GM19455 (cell line): ENCODE measurements around the gene UBE2I.

ENCODE experiments used
- ATAC-seq: cut with Tn5 transposase; IDR thresholded peaks from one replicate; pipeline ENCODE4 v1.9.1; 2021; ENCODE audit not compliant: unreplicated experiment

Gene UBE2I

DNA sequence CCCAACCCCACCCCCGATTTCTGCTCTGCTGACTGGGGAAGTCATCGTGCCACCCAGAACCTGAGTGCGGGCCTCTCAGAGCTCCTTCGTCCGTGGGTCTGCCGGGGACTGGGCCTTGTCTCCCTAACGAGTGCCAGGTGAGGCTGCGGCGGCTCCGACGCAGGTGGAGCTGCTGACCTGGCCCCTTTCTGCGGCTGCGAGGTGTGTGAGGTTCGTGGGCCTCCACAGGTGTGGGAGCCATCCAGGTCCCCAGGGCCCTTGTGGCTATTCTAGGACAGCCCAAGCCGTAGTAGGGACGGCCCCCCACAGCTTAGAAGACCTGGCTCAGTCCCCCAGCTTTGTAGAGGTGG, 3.0 kb downstream of the UBE2I start:
- no peak for ATAC-seq

DNA sequence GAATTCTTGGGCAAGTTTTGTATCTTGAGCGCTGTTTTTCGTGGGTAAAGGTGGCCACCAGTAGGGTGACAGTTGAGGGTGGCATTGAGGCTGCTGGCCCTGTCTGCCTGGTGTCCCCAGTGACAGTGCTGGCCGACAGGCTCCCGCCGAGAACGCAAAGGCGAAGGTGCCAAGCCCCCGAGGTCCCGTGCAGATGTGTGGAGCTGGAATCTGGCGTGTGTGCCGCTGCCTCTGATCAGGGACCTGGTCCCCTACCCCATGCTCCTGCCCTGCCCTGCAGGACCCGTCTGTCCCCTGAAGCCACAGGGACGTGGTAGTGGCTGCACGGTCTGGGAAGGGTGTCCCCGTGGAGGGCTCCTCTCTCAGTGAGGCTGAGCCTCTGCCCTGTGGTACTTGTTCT, 3.5 kb downstream of the UBE2I start:
- ATAC-seq, result no peak

DNA sequence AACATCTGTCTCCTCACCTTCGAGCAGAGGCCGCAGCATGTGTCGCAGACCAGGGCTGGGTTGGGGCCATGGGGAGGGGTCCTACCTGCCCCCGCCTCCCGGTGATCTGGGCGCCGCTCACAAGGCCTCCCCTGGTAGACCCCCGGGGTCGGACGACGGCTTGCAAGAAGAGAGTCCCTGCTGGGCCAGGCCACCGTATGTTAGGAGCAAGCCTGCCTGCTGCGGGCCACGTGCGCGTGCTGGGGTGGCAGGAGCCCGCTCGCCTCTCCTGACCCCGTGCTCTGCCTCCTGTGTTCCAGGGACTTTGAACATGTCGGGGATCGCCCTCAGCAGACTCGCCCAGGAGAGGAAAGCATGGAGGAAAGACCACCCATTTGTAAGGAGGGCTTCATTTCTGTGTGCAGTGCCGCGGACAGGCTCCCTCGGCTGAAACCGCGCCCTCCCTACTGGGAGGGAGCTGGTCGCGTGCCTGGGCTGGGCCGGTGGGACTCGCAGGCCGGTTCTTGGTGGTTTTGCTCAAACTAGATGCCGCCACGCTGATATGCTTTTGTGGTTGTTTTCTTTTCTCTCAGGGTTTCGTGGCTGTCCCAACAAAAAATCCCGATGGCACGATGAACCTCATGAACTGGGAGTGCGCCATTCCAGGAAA, 4.4 kb downstream of the UBE2I start:
- ATAC-seq, result no peak

DNA sequence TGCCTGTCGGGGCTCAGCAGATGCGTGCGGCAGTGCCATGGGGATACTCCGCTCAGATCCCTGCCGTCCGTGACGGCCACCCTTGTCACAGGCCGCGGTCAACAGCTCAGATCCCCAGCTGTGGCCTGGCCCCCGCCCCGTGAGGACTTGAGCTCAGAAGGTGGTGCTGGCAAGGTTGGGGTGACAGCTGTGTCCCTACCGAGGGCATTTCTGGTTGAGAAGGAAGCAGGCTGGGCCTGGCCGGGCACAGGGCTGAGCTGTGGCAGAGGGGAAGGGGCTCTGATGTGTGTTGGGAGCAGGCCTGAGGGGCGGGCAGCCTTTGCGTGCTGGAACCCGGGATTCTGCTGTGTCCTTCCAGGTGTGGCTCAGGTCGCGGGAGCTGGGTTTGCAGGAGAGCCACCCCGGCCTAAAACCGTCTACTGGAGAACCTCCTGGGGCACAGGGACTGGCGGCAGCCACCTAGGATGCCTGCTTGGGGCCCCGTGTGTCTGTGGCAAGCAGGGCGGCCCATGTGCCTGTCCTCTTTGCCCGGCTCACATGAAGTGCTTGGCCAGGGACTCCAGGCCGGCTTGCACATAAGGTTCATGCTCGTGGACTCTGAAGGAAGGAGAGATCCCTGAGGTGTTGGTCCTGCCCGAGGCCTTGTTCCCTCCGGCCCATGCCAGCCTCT, 5.1 kb downstream of the UBE2I start:
- no peak for ATAC-seq

DNA sequence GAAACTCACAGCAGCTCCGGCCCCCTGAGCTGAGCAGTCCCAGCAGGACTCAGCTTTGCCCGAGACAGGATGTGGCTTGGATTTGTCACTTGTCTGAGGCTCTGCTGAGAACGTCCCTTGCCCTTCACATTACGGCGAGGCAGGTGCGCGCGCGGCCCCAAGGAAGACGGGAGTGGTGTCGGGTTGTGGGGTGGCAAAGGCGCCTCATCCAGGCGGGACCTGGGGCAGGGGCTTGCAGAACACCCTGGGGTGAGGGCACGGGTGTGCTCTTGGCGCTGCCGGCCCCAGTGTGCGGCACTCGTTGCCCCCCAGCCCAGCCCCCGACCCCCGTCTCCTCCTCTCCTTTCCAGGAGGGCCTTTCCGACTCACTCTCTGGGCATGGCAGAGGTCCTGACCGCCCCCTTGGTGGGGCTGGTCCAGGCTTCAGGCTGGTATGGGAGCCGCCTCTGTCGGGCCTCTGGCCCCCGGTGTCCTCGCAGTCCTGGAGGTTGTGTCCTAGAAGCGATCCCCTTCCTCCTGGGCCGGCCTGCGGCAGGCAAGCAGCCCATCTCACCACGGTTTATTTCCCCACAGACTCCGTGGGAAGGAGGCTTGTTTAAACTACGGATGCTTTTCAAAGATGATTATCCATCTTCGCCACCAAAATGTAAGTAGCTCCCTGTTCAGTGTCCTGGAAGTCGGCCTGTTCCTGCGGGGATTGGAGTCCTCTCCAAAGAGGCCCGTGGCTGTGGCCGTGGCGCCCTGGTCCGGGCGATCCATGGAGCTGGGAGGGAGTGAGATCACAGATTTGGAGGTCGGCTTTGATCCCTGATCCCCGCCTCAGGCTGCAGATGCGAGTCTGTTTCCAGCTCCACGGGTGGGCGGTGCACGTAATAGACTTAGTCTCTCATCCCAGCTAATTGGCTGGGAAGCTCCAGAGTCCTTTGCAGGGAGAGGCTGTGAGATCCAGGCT, 5.9 kb downstream of the UBE2I start:
- ATAC-seq, result no peak

DNA sequence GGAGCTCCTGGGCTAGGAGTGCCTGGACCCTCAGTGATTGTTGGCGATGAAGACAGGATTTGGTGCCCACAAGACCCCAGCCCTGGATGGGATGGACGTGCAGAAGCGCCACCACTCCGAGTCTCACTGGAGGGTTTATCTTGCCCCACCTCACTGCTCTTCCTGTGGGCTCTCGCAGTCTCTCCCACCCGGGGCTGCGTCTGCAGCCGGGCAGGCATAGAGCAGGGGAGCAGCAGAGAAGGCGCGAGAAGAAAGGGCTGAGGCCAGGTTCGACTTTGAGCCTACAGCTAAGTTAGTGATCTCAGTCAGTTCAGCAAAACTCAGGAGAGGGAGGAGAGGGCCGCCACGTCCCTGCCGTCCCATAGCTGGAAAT, 6.6 kb downstream of the UBE2I start:
- no peak for ATAC-seq

DNA sequence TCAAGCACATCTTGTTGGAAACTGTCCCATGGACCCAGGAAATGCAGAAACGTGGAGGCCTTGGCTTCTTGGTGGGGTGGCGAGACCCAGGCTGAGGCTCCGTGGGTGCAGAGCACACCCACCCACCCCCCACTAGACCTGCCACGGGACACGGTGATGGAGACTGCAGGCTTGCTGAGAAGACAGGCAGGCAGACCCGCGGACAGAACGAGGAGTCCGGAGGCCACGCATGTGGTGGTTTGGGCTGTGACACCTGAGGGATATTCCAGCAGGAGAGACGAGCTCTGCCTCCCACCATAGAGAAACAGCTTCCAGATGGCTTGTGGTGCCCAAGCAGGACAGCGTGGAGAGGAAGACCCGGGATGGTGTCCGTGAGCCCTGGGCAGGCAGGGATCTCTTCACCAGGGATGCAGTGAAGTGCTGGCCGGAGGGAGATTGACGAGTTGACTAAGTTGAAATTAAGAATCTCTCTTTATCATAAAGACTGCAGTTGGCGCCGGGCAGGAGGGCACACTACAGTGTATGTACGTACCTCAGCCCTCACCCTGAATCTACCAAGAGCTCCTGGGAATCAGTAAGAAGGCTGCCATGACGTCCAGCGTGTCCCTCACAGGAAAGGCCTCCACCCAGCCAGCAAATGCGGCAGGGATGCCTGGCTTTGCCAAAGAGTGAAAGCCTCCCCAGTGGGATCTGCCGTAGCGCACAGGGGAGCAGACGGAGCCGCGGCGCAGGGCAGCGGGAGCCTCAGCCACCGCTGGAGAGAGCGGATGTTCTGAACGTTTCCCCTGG, 8.2 kb downstream of the UBE2I start:
- no peak for ATAC-seq

DNA sequence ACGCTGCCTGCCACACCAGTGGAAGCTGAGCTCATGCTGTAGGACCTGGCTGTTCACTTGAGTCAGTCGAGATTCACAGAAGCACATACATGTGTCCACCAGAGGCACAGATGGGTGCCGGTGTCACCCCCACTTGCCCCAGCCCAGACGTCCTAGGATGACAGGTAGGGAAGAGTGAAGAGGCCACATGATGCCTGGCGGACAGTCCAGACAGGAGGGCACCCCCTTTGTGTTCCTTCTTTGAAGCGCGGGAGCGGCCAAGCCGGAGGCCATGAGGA, 8.8 kb downstream of the UBE2I start:
- ATAC-seq, result no peak

DNA sequence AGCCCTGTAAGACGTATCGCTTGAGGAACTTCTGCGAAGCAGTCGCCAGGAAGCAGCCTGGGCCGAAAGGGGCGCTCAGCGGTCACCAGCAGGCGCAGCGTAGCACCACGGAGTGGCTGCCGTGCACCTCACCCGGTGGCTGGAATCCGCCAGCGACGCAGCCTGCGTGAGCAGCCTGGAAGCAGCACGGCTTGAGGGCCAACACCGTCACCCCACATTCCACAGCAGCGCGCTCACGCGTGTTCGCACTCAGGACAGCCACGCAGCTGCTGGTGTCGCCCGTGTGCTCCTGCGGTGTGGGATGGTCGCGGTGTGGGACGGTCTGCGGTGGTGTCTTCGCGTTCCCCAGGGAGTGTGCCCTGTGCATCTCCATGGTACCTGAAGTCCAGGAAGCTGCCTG, 9.6 kb downstream of the UBE2I start:
- ATAC-seq, result no peak

DNA sequence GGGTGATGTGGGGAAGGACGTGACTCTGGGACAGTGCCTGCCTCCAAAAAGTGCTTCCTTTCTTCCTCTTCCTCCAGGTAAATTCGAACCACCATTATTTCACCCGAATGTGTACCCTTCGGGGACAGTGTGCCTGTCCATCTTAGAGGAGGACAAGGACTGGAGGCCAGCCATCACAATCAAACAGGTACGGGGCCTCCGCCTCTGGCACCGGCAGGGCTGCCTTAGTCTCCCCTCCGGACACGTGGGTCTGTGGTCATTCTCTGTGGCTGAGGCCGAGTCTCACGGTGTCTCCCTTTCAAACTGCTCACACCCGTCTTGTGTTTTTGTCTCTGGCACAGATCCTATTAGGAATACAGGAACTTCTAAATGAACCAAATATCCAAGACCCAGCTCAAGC, 10.7 kb downstream of the UBE2I start:
- ATAC-seq, result no peak

DNA sequence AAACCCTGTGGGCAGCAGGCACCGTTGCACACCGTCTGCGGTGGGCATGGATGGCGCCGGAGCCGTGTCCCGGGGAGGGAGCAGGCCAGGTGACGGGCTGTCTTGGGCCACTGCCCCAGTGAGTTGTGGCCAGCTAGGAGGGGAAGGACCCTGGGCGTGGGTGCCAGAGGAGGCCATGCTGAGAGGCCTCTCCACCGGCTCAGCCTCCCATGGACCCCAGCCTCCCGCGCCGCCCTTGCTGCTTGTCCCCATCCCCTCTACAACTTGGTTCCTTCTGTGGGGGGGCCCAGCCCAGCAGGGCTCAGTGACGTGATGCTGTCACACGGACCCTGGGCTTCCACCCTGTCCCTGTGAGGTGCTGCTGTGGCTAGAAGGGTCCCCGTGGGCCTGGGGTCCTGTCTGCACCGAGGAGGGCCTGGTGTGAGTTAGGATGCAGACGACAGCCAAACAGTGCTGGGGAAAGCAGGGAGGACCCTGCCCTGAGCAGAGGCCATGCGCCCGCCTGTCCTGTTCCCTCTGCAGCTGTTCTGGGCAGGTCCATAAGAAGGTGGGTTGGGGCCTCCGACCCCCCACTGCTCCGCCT, 11.3 kb downstream of the UBE2I start:
- no peak for ATAC-seq

DNA sequence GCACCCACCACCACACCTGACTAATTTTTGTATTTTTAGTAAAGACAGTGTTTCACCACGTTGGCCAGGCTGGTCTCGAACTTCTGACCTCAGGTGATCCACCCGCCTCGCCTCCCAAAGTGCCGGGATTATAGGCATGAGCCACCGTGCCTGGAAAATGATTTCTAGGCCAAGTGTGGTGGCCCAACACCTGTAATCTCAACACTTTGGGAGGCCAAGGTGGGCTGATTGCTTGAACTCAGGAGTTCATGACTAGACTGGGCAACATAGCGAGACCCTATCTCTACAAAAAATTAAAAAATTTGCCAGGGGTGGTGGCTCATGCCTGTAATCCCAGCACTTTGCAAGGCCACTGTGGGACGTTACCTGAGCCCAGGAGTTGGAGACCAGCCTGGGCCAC, 13.0 kb downstream of the UBE2I start:
- no peak for ATAC-seq

DNA sequence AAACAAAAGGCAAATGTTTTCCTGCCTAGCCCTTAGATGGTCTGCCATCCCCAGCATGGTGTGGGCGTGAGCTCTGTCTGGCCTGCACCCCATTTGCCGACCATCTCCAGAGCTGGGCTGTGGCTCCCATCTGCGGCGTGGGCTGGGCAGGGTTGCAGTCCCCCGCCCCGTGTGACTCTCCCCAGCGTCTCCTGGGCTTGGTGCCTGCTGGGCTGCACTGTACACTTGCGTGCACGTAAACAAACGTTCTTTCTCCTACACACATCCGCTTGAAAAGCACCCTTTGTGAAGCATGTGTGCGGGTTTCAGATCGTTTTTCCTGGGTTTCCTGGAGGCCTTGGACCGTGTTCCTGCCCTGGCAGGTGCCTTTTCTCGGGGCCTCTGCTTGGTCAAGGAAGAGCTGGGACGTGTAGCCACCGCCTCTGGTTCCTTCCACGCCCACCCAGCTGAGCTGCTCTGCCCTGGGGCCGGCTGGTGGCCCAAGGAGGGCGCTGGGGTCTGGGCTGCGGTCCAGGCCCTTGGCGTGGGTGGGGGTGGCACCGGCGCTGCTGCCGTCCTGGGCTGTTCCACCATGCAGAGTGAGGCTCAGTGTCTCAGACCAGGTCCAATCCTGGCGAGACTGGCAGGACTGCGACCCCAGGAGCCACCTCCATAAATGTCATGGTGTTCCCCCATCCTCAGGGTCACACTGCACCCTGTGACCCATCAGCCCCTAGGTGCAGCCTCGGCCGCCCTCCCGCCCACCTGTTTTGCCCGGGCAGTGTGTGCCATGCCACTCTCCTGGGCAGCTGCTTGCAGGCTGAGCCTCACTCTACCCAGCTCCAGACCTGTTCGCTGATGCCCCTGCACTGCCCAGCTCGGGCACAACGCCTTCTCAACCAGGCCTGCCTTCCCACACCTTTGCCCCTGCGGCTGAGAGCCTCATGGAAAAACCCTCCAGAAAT, 14.1 kb downstream of the UBE2I start:
- ATAC-seq, result no peak

DNA sequence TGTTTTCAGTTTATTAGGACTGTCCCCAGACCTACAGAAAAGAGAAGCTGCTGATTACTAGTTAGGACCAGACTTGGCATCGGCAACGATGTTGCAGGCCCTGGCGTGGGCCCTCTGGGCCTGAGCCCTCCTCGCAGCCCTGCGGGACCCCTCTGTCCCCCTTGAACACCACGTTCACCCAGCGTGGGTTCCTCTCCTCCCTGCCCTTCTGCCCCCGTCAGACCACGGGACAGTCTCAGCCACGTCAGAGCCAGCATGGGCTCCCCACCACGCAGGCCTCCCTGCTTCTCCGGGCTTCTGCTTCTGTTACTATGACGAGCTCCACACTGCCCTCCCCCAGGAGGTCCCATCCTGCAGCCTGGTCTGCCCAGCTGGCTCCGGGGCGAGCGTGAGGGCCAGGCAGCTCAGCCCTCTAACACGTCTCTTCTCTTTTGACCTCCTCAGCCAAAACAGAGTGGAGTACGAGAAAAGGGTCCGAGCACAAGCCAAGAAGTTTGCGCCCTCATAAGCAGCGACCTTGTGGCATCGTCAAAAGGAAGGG, 14.9 kb downstream of the UBE2I start:
- ATAC-seq, result no peak

DNA sequence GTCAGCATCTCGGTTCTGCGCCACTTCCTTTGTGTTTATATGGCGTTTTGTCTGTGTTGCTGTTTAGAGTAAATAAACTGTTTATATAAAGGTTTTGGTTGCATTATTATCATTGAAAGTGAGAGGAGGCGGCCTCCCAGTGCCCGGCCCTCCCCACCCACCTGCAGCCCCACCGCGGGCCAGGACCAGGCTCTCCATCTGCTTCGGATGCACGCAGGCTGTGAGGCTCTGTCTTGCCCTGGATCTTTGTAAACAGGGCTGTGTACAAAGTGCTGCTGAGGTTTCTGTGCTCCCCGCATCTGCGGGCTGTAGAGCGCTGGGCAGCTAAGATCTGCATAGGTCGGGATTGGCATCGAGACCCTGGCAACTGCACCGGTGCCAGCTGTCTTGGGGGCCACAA, 15.8 kb downstream of the UBE2I start:
- no peak for ATAC-seq

DNA sequence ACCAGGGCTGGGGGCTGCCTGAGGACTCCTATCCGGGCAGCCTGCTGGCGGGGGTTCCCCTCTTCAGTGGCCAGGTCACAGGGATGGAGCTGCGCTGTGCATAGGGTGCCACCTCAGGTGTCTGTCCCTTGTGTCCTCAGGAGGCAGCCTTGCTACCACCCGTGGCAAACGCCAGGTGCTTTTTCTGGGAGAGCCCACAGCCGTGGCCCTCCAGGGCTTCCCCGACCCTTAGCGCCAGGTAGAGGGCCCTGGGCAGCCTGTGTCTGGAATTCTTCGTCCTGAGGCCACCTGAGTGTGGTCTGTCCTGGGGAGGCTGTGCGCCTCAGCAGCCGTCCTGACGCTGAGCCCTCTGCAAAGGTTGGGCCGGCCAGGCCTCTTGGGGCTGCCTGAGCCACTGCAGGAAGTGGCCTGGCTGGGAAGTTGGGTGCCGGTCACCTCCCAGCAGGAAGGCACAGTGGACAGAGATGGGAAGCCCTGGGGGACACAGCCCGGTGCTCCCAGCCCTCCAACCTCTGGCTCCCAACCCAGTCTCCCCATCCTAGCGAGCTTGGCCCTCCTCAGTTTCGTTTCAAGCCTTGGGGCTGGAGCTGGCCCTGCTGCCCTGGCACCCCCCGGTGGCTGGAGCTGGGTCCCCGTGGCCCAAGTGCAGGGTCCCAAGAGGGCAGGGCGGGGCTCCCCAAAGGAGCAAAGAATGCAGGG, 16.4 kb downstream of the UBE2I start:
- no peak for ATAC-seq

DNA sequence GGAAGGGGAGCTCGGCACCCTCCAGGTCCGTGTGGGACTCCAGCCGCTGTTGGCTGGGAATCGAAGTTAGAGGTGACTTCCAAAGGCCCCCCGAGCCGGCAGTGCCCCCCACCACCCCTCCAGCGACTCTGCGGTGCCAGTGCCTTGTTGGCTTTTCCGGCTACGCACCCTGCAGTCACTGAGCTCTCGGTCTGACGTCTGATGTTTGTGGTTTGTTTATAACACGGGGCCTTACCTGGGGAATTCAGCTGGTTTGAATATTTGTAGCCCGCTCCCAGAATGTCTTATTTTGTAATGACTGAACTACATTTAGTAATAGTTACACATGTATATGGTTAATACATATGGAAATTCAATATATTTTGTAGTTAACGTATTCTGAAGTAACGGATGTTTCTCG, 17.0 kb downstream of the UBE2I start:
- ATAC-seq, result no peak

DNA sequence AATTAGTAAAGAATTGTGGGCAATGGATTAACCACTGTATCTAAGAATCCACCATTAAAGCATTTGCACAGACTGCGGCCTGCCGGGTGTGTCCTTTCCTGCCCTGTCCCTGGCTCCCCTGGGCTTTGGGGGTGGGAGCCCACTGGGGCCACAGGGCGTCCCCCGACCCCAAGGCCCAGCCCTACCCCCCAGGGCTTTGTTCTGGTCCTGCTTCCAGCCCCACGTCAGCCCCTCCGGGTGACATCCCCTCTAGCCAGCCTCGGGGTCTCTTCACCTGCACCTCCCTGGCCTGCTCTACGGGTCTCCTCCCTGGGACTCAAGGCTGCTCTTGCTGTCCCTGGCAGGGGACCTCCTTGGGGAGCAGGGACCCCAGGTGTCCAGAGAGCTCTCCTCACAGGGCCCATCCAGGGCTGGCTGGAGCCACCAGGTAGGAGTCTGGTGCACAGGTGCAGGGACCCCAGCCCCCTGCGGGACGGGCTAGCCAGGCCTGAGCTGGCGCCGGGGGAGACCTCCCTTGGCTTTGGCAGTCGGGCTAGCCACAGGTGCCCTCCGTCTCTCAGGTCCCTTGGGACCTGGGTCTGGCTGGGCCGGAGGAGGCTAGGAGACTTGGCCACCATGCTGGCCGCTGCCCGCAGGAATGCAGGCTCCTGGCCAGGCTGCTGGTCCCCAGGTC, 17.6 kb downstream of the UBE2I start:
- no peak for ATAC-seq

DNA sequence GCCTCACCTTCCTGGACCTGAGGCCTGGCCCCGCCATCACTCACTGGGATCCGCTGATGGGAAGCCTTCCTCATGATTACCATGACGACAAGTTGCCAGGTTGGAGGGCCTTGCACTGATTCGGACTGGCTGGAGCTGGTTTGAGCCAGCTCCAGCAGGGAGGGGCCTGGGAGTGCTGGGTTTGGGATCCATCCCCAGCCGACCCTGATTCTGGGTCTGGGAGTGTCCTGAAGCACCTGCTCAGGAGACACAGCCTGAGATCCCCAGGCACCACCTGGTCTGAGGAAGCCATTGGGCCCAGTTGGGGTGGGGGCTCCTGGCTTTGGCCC, 18.1 kb downstream of the UBE2I start:
- no peak for ATAC-seq
